Large intestine (tissue), 3 donors: ENCODE results near the gene IL17RE. TPM values are rescaled to one million over a fixed set of nuclear protein-coding genes. Genes with fewer than 3 reads are reported as not detected.

Experiments used
- DNase-seq, 2 donors: peaks; one replicate each; pipeline versions ENCODE4 v3.0.0 to v3.0.0-alpha.2; 2013
- H3K27ac ChIP-seq: one replicate; pipeline ENCODE4 v1.5.1; 2013; ENCODE audit warnings: low read length
- H3K27me3 ChIP-seq: 2 replicates; pipeline ENCODE4 v1.6.1; 2013; ENCODE audit warnings: low read length; ENCODE audit not compliant: control insufficient read depth, insufficient read depth
- H3K36me3 ChIP-seq: 2 replicates; pipeline ENCODE4 v1.6.1; 2013; ENCODE audit warnings: low read length; ENCODE audit not compliant: control insufficient read depth, insufficient read depth
- H3K4me1 ChIP-seq: one replicate; pipeline ENCODE4 v1.6.1; 2013; ENCODE audit warnings: low read length; ENCODE audit not compliant: control insufficient read depth, insufficient read depth
- H3K4me3 ChIP-seq: one replicate; pipeline ENCODE4 v1.5.1; 2013; ENCODE audit warnings: low read length
- H3K9me3 ChIP-seq: one replicate; pipeline ENCODE4 v1.6.1; 2013; ENCODE audit warnings: mild to moderate bottlenecking, low read depth, low read length, moderate library complexity; ENCODE audit not compliant: control insufficient read depth
- WGBS: methylation state at CpG from one replicate; pipeline ENCODE4 v1.1.5; 2013; ENCODE audit warnings: low lambda C conversion rate; ENCODE audit not compliant: insufficient coverage; 5-methylcytosine and 5-hydroxymethylcytosine counted together
- polyA plus RNA-seq: library from polyadenylated mRNA; unstranded; fragments of 120-200 nt; gene quantifications from one replicate; pipeline ENCODE4 v1.2.1, GENCODE V29; 2013

IL17RE gene
- polyA plus RNA-seq, 1 donor, result 60.9 TPM

DNA sequence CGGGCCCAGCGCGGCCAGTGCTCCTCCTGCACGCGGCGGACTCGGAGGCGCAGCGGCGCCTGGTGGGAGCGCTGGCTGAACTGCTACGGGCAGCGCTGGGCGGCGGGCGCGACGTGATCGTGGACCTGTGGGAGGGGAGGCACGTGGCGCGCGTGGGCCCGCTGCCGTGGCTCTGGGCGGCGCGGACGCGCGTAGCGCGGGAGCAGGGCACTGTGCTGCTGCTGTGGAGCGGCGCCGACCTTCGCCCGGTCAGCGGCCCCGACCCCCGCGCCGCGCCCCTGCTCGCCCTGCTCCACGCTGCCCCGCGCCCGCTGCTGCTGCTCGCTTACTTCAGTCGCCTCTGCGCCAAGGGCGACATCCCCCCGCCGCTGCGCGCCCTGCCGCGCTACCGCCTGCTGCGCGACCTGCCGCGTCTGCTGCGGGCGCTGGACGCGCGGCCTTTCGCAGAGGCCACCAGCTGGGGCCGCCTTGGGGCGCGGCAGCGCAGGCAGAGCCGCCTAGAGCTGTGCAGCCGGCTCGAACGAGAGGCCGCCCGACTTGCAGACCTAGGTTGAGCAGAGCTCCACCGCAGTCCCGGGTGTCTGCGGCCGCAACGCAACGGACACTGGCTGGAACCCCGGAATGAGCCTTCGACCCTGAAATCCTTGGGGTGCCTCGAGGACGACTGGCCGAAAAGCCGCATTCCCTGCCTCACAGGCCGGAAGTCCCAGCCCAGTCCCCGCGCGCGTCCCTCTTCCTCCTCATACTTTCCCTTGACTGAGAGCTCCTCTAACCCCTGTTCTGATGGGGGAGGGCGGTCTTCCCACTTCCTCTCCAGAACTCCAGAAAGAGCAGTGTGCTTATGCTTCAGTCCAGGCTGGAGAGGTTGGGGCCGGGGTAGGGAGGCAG lies 12.8 kb downstream of the IL17RE start:
- Histone ChIP-seq H3K36me3 (peaks cover 32% of the 10 kb centered on the region), H3K27me3 (no peaks in the 10 kb centered on the region), H3K27ac (peak overlapping the region; percentile 93), H3K4me3 (peak overlapping the region; percentile 53), H3K9me3 (no peaks in the 10 kb centered on the region), H3K4me1 (peaks cover 35% of the 10 kb centered on the region)
- peak; percentile 63 to 80 for DNase-seq
- no CpG with 5 or more reads among the region's 99 CpGs for WGBS

DNA sequence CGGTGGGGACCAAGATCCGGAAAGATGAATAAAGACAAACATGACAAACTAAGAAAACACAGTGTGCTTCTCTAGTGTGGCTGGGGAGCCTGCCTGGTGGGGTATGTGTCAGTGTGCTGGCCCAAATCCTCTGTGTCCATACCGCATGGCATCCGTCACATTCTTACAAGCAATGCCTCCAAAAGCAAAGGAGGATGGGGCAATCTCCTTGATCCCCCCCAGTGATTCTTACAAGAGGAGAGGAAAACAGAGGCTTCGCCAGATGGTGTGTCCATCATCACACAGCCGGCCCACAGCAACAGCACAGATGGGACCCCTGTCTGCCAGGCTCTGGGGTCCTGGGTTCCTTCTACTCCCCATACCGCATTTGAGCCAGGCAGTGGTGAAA lies 13.7 kb downstream of the IL17RE start:
- peak in 1 of 2 donors; percentile 38 for DNase-seq
- Histone ChIP-seq H3K4me1 (peaks cover 35% of the 10 kb centered on the region), H3K4me3 (peak overlapping the region; percentile 56), H3K9me3 (no peaks in the 10 kb centered on the region), H3K27me3 (no peaks in the 10 kb centered on the region), H3K27ac (peak overlapping the region; percentile 93), H3K36me3 (peaks cover 31% of the 10 kb centered on the region)
- WGBS, result no CpG with 5 or more reads among the region's 7 CpGs

DNA sequence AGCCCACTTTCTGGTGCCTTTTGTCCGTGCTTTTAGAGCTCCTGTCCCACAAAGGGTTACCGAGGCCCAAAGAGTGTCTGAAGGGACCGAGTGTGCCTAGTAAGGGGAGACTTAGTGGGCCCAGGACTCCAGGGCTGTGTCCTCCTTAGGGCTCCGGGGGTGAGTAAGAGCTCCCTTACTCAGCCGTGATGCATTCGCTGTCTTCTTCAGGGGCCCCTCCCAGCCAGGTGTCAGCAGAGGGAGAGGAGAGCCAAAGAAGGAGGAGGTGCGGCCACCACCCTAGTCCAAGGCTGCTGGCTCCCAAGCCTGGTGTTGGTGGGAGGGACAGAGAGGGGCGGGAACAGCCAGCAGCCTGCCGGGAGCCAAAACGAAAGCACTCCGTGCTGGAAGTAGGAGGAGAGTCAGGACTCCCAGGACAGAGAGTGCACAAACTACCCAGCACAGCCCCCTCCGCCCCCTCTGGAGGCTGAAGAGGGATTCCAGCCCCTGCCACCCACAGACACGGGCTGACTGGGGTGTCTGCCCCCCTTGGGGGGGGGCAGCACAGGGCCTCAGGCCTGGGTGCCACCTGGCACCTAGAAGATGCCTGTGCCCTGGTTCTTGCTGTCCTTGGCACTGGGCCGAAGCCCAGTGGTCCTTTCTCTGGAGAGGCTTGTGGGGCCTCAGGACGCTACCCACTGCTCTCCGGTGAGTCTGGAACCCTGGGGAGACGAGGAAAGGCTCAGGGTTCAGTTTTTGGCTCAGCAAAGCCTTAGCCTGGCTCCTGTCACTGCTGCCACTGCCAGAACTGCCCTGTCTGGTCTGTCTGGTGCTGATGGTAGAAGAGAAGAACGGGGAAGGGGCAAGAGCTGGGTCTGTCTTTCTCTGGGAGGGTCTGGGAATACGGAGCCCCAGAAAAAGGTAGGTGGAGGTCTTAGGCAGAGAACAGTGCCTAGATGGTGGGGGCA lies 14.4 kb downstream of the IL17RE start, which contains the start of gene IL17RC:
TSS of gene IL17RC (plus strand) at position 365 of the 947 bp plus-strand sequence. CDS start at position 583, 218 bp downstream.
- H3K4me3 ChIP-seq, result peak within 1 kb of the TSS; percentile 56
- no peaks in the 10 kb centered on the region for H3K9me3 ChIP-seq
- H3K36me3 ChIP-seq, result peaks cover 24% of the 10 kb centered on the region
- WGBS, result no CpG with 5 or more reads among the region's 19 CpGs
- H3K27me3 ChIP-seq, result no peaks in the 10 kb centered on the region
- peak within 1 kb of the TSS; percentile 93 for H3K27ac ChIP-seq
- peak; percentile 93 to 95 for DNase-seq
- H3K4me1 ChIP-seq, result peaks cover 35% of the 10 kb centered on the region

DNA sequence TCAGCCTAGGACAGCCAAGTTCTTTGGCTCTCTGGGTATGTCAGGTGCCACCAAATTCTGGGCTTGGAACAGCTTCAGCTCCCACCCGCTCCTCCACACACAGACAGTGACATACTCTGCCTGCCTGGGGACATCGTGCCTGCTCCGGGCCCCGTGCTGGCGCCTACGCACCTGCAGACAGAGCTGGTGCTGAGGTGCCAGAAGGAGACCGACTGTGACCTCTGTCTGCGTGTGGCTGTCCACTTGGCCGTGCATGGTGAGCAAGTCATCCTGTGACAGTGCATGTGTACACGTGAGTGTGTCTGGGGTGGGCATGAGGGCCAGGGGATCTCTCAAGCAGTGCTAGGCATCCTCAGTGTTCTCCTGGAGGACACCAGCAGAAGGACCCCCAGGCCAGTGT lies 15.2 kb downstream of the IL17RE start:
- WGBS, result no CpG with 5 or more reads among the region's 10 CpGs
- peaks cover 35% of the 10 kb centered on the region for H3K4me1 ChIP-seq
- no peak for DNase-seq
- H3K27ac ChIP-seq, result no peak overlapping the region
- no peaks in the 10 kb centered on the region for H3K9me3 ChIP-seq
- H3K27me3 ChIP-seq, result no peaks in the 10 kb centered on the region
- peaks cover 26% of the 10 kb centered on the region for H3K36me3 ChIP-seq
- no peak overlapping the region for H3K4me3 ChIP-seq

DNA sequence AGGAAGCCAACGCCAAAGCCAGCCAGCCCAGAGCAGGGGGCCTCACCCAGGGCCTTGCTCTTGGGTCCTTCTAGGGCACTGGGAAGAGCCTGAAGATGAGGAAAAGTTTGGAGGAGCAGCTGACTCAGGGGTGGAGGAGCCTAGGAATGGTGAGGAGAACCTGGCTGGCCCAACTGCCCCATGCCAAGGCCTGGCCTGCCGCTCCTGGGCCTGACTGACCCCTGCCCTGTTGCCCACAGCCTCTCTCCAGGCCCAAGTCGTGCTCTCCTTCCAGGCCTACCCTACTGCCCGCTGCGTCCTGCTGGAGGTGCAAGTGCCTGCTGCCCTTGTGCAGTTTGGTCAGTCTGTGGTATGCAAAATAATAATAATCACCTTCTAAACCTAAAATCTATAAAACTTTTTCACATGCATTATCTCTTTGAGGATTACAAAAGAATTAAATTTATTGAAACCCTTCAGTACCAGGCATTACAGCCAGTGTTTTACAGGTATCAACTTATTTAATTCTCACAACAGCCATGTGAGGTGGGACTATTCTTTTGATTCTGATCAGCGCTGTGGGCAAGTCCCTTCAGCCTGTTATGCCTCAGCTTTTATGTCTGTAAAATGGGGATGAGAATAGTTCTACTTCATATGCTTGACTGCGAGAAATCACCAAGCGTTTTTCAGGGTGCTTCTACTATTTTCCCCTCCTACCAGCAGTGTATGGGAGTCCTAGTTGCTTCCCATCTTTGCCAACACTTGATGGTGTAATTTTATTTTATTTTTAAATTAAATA lies 15.8 kb downstream of the IL17RE start:
- no peak overlapping the region for H3K4me3 ChIP-seq
- H3K27ac ChIP-seq, result no peak overlapping the region

DNA sequence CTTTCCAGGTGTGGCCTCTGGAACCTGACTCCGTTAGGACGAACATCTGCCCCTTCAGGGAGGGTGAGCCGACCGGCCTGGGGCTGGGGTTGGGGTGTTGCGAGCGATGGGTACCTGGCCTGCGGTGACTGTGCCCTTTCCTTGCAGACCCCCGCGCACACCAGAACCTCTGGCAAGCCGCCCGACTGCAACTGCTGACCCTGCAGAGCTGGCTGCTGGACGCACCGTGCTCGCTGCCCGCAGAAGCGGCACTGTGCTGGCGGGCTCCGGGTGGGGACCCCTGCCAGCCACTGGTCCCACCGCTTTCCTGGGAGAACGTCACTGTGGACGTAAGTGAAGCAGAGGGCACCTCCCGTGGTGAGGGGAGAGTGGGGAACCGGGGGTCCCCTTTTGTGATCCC lies 25.5 kb downstream of the IL17RE start:
- peaks cover 37% of the 10 kb centered on the region for H3K36me3 ChIP-seq
- H3K4me1 ChIP-seq, result no peaks in the 10 kb centered on the region
- DNase-seq, result no peak
- H3K27ac ChIP-seq, result no peak overlapping the region
- WGBS, result no CpG with 5 or more reads among the region's 23 CpGs
- H3K4me3 ChIP-seq, result no peak overlapping the region
- H3K9me3 ChIP-seq, result no peaks in the 10 kb centered on the region
- no peaks in the 10 kb centered on the region for H3K27me3 ChIP-seq

More for the DNA sequence above, 15.8 kb downstream of the IL17RE start:
- WGBS, result 100% methylated on average over 1 of the region's 8 CpGs
- H3K4me1 ChIP-seq, result peaks cover 35% of the 10 kb centered on the region
- no peaks in the 10 kb centered on the region for H3K9me3 ChIP-seq
- no peaks in the 10 kb centered on the region for H3K27me3 ChIP-seq
- no peak for DNase-seq
- peaks cover 26% of the 10 kb centered on the region for H3K36me3 ChIP-seq

DNA sequence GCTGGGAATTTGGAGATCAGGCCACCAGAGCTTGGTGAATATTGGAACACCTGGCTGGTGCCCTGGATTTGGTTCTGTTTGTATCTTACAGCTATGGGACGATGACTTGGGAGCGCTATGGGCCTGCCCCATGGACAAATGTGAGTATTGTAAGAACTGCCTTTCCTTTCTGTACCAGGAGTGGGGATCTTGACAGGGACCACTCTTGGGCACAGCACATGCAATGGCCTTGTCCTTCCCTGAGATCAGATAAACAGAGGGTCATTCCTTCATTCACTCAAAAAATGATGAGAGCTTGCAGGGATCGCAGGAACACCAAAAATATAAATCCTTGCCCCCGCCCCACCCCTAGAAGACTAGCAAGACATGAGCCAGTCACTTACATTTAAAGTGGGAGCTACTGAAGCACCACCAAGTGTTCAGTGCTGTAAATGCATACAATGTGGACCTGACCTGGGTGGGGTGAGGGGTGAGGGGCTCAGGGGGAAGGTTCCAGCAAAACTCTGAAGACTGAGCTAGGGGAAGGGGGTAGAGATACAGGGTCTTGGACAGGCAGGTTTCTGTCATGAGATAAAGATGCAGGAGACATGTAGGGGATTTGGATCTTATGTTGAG lies 28.3 kb downstream of the IL17RE start:
- Histone ChIP-seq H3K4me3 (no peak overlapping the region), H3K27me3 (no peaks in the 10 kb centered on the region), H3K27ac (no peak overlapping the region), H3K9me3 (no peaks in the 10 kb centered on the region), H3K36me3 (peaks cover 23% of the 10 kb centered on the region), H3K4me1 (peaks cover 15% of the 10 kb centered on the region)
- WGBS, result 92% methylated on average over 2 of the region's 4 CpGs
- no peak for DNase-seq

DNA sequence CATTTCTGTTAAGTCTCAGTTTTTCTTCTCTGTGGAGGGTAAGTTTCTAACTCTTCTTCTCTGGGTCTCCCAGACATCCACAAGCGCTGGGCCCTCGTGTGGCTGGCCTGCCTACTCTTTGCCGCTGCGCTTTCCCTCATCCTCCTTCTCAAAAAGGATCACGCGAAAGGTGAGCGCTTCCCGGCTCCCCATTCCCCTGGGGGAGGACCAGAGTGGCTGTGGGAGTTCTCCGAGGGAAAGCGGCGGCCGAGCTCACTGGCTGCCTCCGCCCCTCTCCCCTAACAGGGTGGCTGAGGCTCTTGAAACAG lies 29.8 kb downstream of the IL17RE start:
- Histone ChIP-seq H3K4me3 (peak overlapping the region; percentile 82), H3K36me3 (peaks cover 29% of the 10 kb centered on the region), H3K9me3 (no peaks in the 10 kb centered on the region), H3K4me1 (peaks cover 15% of the 10 kb centered on the region), H3K27me3 (no peaks in the 10 kb centered on the region), H3K27ac (peak overlapping the region; percentile 94)
- DNase-seq, result no peak
- WGBS, result no CpG with 5 or more reads among the region's 13 CpGs

DNA sequence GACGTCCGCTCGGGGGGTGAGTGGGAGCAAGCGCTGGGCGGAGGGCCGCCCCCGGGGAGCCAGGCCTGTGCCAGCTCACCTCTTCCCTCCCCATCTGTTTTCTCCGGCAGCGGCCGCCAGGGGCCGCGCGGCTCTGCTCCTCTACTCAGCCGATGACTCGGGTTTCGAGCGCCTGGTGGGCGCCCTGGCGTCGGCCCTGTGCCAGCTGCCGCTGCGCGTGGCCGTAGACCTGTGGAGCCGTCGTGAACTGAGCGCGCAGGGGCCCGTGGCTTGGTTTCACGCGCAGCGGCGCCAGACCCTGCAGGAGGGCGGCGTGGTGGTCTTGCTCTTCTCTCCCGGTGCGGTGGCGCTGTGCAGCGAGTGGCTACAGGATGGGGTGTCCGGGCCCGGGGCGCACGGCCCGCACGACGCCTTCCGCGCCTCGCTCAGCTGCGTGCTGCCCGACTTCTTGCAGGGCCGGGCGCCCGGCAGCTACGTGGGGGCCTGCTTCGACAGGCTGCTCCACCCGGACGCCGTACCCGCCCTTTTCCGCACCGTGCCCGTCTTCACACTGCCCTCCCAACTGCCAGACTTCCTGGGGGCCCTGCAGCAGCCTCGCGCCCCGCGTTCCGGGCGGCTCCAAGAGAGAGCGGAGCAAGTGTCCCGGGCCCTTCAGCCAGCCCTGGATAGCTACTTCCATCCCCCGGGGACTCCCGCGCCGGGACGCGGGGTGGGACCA lies 30.4 kb downstream of the IL17RE start:
- H3K4me1 ChIP-seq, result peaks cover 15% of the 10 kb centered on the region

More for the DNA sequence above, 30.4 kb downstream of the IL17RE start:
- Histone ChIP-seq H3K4me3 (peak overlapping the region; percentile 82), H3K36me3 (peaks cover 32% of the 10 kb centered on the region), H3K27me3 (no peaks in the 10 kb centered on the region), H3K27ac (peak overlapping the region; percentile 94), H3K9me3 (no peaks in the 10 kb centered on the region)
- peak; percentile 77 to 84 for DNase-seq
- WGBS, result no CpG with 5 or more reads among the region's 77 CpGs
